Measurements from ENCODE around the gene LYL1.
A peak's percentile ranks its signal among the peaks of the same experiment; 100 is the strongest.

The LYL1 gene

DNA sequence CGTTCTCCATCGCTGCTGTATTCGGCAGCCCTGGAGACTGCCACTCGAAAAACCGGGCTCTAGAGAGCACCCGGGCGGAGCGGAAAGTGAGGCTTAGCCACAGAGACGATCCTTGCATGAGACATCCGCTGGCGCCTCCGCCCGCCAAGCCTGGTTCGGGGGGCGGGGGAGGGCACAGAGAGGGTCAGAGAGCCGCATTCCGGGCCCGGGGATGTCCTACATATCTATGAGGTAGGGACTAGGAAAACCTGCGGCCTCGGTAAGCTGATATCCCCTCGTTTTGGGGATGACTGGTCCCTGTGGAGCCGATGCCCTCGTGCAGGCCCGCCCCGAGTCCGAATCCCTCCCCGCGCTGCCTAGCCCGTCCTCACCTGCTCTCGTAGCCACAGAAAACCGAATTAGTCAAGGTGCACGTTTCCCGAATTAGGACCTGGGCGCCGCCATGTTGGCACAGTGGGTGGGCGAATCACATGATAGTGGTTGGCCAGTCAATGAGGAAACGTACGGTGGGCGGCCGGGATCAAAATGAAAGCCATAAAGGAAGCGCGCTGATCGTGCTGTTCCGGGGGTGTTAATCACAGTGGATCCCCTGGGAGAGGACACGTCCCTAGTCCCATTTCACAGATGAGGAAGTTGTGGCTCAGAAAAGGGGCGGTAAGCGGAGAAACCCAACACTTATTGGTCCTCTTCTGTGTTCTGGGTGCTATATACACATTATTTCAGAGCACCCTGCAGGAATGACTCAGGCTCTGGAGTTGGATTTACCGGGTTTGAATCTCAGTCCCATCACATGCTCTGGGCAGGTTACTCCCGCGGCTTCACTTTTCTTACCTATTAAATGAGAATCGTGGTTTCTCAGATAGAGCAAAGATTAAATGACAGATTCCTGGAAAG, 13.9 kb upstream of the LYL1 start, which contains the start of gene TRMT1:
TSS of gene TRMT1 (minus strand) at position 459 of the 894 bp plus-strand sequence. CDS start at position 118, 341 bp downstream.
- DNase-seq (ENCODE audit: low spot score): peak; percentile 94
- in situ Hi-C loops (cut with MboI; ENCODE audit: low pct_unique_long_range_greater_than_20kb, low sequenced_read_pairs, unreplicated experiment): no loop called here
- TF ChIP-seq, protein P1, sequence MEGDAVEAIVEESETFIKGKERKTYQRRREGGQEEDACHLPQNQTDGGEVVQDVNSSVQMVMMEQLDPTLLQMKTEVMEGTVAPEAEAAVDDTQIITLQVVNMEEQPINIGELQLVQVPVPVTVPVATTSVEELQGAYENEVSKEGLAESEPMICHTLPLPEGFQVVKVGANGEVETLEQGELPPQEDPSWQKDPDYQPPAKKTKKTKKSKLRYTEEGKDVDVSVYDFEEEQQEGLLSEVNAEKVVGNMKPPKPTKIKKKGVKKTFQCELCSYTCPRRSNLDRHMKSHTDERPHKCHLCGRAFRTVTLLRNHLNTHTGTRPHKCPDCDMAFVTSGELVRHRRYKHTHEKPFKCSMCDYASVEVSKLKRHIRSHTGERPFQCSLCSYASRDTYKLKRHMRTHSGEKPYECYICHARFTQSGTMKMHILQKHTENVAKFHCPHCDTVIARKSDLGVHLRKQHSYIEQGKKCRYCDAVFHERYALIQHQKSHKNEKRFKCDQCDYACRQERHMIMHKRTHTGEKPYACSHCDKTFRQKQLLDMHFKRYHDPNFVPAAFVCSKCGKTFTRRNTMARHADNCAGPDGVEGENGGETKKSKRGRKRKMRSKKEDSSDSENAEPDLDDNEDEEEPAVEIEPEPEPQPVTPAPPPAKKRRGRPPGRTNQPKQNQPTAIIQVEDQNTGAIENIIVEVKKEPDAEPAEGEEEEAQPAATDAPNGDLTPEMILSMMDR (IDR thresholded peaks at IDR 0.05; ENCODE audit: extremely low read depth, insufficient read depth, missing control alignments): no peak

DNA sequence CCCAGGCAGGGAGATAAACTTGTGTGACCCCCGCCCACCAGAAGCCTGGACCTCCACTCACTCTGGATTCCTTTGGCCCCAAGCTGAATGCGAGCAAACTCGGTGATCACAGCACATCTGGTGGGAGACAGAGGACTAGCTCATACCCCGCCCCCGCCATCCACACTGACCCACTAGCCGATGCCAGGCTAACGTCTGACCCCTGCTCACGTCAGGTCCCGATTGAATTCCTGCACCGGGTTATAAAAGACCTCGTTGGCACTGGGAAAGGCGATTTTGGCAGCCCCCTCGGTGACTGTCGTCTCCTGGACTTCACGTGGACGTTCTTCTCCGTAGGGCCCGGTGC, 13.3 kb upstream of the LYL1 start:
- DNase-seq (ENCODE audit: low spot score): no peak
- in situ Hi-C loops (cut with MboI; ENCODE audit: low pct_unique_long_range_greater_than_20kb, low sequenced_read_pairs, unreplicated experiment): no loop called here
- TF ChIP-seq, protein P1 (IDR thresholded peaks at IDR 0.05; ENCODE audit: extremely low read depth, insufficient read depth, missing control alignments): no peak

DNA sequence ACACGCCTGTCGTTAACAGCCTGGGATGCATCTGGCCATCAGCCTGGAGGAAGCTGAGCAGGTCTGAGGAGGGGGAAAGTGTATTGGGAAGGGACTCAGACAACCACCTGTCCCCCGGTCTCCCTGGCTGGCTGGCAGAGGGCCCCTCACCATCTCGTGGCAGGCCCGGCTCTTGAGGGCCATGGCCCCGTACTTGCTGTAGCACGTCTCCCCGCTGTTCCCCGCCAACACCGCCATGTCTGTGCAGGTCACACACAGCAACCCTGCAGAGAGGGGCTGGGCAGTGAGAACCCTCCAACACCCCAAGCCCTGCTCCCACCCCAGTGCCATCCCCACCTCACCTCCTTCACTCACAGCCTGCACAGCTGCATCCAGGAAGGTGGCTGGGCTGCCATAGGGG, 9.9 kb upstream of the LYL1 start:
- DNase-seq (ENCODE audit: low spot score): no peak
- in situ Hi-C loops (cut with MboI; ENCODE audit: low pct_unique_long_range_greater_than_20kb, low sequenced_read_pairs, unreplicated experiment): no loop called here
- TF ChIP-seq, protein P1 (IDR thresholded peaks at IDR 0.05; ENCODE audit: extremely low read depth, insufficient read depth, missing control alignments): no peak

DNA sequence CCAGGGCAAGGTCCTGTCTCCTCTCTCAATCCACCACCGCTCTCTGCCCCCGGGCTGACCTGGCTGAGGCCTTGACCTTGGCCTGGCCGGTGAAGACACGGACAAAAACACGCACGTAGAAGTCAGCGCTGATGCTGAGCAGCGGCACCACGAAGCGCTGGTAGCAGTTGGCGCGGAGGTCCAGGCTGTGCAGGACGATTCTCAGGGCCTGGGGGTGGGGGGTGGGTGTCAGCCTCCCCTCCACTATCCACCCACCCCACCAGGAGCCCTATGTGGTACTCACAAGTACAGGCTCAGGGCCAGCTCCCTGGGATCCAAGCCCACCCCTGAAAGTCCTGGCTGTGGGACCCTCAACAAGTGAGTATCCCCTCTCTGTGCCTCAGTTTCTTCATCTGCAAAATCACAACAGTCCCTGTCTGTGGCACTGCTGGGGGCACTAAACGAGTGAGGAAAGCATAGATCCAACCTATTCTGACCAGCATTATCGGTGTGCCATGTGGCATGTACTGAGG, 7.5 kb upstream of the LYL1 start:
- in situ Hi-C loops (cut with MboI; ENCODE audit: low pct_unique_long_range_greater_than_20kb, low sequenced_read_pairs, unreplicated experiment): no loop called here
- TF ChIP-seq, protein P1 (IDR thresholded peaks at IDR 0.05; ENCODE audit: extremely low read depth, insufficient read depth, missing control alignments): no peak
- DNase-seq (ENCODE audit: low spot score): no peak

DNA sequence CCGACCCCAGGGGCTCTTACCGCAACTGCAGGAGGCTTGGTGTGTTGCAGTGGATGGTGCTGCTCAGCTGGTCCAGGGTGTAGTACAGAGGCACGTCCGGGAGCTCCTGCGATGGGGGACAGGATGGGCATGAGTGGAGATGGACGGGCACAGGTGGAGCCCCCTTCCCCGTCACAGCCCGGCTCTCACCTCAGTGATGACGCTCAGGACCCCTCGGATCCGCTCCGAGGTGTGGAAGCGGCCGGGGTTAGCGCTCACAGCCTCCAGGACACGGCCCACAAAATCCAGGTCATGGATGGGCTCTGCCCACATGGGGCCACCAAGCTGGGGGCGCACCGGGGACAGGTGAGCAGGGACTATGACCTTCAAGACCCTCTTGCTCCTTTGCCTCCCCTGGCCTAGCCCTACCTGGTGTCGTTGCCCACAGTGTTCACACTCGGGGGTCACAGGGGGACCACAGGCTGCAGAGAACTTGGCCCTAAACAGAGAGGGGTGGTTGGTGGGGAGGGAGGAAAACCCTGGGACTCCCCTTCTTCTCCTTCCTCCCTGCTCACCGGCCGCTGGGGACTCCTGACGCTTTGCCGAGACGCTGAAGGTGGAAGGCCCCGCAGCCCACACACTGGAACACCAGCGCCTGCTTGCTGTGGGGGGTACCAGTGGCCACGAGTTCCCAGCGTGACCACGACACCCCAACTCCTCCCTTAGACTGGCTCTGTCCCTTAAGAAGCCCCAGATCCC, 6.9 kb upstream of the LYL1 start:
- TF ChIP-seq, protein P1 (IDR thresholded peaks at IDR 0.05; ENCODE audit: extremely low read depth, insufficient read depth, missing control alignments): no peak
- no peak for DNase-seq (ENCODE audit: low spot score)
- in situ Hi-C loops (cut with MboI; ENCODE audit: low pct_unique_long_range_greater_than_20kb, low sequenced_read_pairs, unreplicated experiment): no loop called here

DNA sequence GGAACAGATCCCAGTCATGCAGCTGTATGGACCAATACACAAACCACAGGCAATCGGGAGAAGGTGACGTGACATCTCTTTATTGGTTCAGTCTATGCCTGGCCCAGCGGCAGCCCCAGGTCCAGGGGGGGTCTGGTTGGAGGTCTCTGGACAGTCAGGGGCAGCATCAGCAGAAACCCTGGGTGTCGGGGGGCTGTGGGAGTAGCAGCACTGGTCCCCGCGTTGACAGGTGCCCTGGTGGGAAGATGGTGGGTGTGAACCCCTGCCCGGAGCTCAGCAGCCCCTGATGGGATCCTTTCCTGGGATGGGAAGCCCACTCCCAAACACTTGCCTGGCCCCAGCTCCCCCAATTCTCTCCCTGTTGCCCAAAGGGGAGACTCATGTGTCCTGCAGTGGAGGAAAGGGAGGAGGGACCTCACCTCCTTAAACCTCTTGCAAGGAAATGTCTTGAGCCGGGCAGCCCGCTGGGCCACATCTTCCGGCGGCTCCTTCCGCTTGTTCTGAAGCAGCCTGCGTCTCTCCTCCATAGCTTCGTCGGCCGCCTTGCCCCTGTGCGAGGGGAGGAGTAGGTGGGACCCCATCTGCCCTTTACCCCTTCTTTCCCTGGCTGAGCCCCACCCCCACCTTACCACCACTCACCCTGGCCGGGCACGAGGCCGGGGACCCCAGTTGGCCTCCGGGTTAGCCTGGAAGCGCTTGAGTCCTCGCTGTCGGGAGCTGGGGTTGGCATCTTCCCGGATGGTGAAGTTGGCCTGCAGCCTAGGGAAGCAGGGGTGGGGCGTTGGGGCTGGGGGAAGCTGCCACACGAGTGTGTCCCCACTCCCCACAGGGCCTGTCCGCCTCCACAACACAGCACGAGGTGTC, 2.4 kb upstream of the LYL1 start:
- no peak for DNase-seq (ENCODE audit: low spot score)
- TF ChIP-seq, protein P1 (IDR thresholded peaks at IDR 0.05; ENCODE audit: extremely low read depth, insufficient read depth, missing control alignments): no peak
- in situ Hi-C loops (cut with MboI; ENCODE audit: low pct_unique_long_range_greater_than_20kb, low sequenced_read_pairs, unreplicated experiment): no loop called here

All from GM13977 (cell line).